Measurements from ENCODE around the gene CMPK1. TPM values are rescaled to one million over a fixed set of nuclear protein-coding genes. Genes with fewer than 3 reads are reported as not detected.

Gene CMPK1
- total and polyA plus RNA-seq, 2 donors (not counting 1 experiment from before 2014, with no cell fraction given), result 65.1 to 87.4 TPM

DNA sequence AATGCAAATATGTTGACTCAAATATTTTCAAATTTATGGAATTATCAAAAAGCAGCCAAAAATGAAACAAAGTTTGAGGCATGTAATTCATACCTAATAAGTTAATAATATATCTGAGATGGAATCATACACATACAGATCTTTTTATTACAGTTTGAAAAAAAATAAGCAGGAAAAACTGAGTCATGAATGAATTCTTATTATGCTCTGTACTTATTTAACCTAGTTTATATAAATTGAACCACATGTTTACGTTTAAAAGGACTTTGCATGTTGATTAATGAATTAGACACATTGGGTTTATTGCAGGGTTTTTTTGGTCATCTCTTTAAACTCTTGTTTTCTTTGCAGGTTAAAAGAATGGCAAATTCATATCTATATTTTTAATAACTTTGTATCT lies 40.9 kb downstream of the CMPK1 start:
- H3K36me3 ChIP-seq (ENCODE audit: control insufficient read depth, insufficient read depth, low read length), result no peaks in the 10 kb centered on the region
- no peaks in the 10 kb centered on the region for H4K20me1 ChIP-seq (ENCODE audit: control insufficient read depth, extremely low read depth, insufficient read depth, low read length)
- no peaks in the 10 kb centered on the region for H3K4me1 ChIP-seq (ENCODE audit: control insufficient read depth, extremely low read depth, insufficient read depth, low read length)
- H3K27me3 ChIP-seq (ENCODE audit: control insufficient read depth, insufficient read depth, low read length), result no peaks in the 10 kb centered on the region
- H3K4me3 ChIP-seq (replicated peaks in 1 of 4; ENCODE audit: control extremely low read depth in 1 of 4, insufficient read depth in 1 of 4, low read depth in 3 of 4, low read length in 4 of 4), result no peak overlapping the region
- no peaks in the 10 kb centered on the region for H3K79me2 ChIP-seq (ENCODE audit: control insufficient read depth, insufficient read depth, low read length)
- H3K9me3 ChIP-seq (ENCODE audit: control insufficient read depth, insufficient read depth, low read depth, low read length), result no peaks in the 10 kb centered on the region
- H3K9ac ChIP-seq (ENCODE audit: insufficient read depth, low read length), result no peak overlapping the region
- no peak overlapping the region for H3K4me2 ChIP-seq (ENCODE audit: extremely low read depth, insufficient read depth, low read length)
- H2AFZ ChIP-seq (ENCODE audit: low read length), result no peak overlapping the region
- peak in 1 of 2 donors; percentile 59 for DNase-seq (ENCODE audit: low read depth in 2 of 2)
- H3K27ac ChIP-seq (ENCODE audit: insufficient read depth, low read length), result no peak overlapping the region
- TF ChIP-seq EZH2 (IDR thresholded peaks at IDR 0.05; ENCODE audit: low read length, missing control alignments), result no peak
- TF ChIP-seq, protein P1, sequence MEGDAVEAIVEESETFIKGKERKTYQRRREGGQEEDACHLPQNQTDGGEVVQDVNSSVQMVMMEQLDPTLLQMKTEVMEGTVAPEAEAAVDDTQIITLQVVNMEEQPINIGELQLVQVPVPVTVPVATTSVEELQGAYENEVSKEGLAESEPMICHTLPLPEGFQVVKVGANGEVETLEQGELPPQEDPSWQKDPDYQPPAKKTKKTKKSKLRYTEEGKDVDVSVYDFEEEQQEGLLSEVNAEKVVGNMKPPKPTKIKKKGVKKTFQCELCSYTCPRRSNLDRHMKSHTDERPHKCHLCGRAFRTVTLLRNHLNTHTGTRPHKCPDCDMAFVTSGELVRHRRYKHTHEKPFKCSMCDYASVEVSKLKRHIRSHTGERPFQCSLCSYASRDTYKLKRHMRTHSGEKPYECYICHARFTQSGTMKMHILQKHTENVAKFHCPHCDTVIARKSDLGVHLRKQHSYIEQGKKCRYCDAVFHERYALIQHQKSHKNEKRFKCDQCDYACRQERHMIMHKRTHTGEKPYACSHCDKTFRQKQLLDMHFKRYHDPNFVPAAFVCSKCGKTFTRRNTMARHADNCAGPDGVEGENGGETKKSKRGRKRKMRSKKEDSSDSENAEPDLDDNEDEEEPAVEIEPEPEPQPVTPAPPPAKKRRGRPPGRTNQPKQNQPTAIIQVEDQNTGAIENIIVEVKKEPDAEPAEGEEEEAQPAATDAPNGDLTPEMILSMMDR (conservative IDR thresholded peaks at IDR 0.05 in 1 of 2, IDR thresholded peaks at IDR 0.05 in 1 of 2; ENCODE audit: low read depth in 1 of 2, low read length in 2 of 2), result no peak

DNA sequence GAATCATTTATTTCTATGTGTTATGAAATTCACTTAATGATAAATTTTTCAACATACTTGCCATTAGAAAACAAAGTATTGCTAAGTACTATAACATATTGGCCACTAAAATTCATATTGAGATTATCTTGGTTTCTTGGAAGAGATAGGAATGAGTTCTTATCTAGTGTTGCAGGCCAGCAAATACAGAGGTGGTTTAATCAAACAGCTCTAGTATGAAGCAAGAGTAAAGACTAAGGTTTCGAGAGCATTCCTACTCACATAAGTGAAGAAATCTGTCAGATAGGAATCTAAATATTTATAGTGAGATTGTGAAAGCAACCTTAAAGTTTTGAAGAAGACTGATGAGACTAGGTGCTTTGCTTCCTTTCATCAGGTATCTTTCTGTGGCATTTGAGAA lies 44.6 kb downstream of the CMPK1 start:
- no peak overlapping the region for H3K4me3 ChIP-seq (replicated peaks in 1 of 4; ENCODE audit: control extremely low read depth in 1 of 4, insufficient read depth in 1 of 4, low read depth in 3 of 4, low read length in 4 of 4)
- no peaks in the 10 kb centered on the region for H3K36me3 ChIP-seq (ENCODE audit: control insufficient read depth, insufficient read depth, low read length)
- no peaks in the 10 kb centered on the region for H3K79me2 ChIP-seq (ENCODE audit: control insufficient read depth, insufficient read depth, low read length)
- H3K4me1 ChIP-seq (ENCODE audit: control insufficient read depth, extremely low read depth, insufficient read depth, low read length), result no peaks in the 10 kb centered on the region
- H4K20me1 ChIP-seq (ENCODE audit: control insufficient read depth, extremely low read depth, insufficient read depth, low read length), result no peaks in the 10 kb centered on the region
- peak in 1 of 2 donors; percentile 36 for DNase-seq (ENCODE audit: low read depth in 2 of 2)
- TF ChIP-seq, protein P1 (conservative IDR thresholded peaks at IDR 0.05 in 1 of 2, IDR thresholded peaks at IDR 0.05 in 1 of 2; ENCODE audit: low read depth in 1 of 2, low read length in 2 of 2), result no peak
- TF ChIP-seq EZH2 (IDR thresholded peaks at IDR 0.05; ENCODE audit: low read length, missing control alignments), result no peak
- no peaks in the 10 kb centered on the region for H3K27me3 ChIP-seq (ENCODE audit: control insufficient read depth, insufficient read depth, low read length)
- H3K27ac ChIP-seq (ENCODE audit: insufficient read depth, low read length), result no peak overlapping the region
- H2AFZ ChIP-seq (ENCODE audit: low read length), result no peak overlapping the region
- no peaks in the 10 kb centered on the region for H3K9me3 ChIP-seq (ENCODE audit: control insufficient read depth, insufficient read depth, low read depth, low read length)
- no peak overlapping the region for H3K9ac ChIP-seq (ENCODE audit: insufficient read depth, low read length)
- no peak overlapping the region for H3K4me2 ChIP-seq (ENCODE audit: extremely low read depth, insufficient read depth, low read length)

DNA sequence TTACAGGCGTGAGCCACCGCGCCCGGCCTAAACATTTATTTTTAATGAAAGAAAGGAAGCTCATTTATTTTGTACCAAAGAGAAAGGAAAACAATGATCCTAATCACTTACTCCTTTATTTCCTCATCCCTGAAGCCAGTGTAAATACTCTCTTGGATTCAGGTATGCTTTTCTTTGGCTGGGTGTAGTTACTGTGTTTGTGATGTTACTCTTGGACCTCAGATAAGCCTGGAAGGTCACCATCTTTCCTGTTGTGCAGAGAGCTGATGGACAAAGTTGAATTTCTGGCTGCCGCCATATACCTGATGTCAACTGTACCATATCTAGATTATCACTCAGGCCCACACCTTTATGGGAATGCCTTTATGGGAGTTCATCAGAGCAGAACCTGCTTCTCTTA lies 47.1 kb downstream of the CMPK1 start:
- H3K4me2 ChIP-seq (ENCODE audit: extremely low read depth, insufficient read depth, low read length), result no peak overlapping the region
- H3K27ac ChIP-seq (ENCODE audit: insufficient read depth, low read length), result no peak overlapping the region
- no peaks in the 10 kb centered on the region for H3K9me3 ChIP-seq (ENCODE audit: control insufficient read depth, insufficient read depth, low read depth, low read length)
- no peaks in the 10 kb centered on the region for H3K27me3 ChIP-seq (ENCODE audit: control insufficient read depth, insufficient read depth, low read length)
- H2AFZ ChIP-seq (ENCODE audit: low read length), result no peak overlapping the region
- no peaks in the 10 kb centered on the region for H4K20me1 ChIP-seq (ENCODE audit: control insufficient read depth, extremely low read depth, insufficient read depth, low read length)
- H3K79me2 ChIP-seq (ENCODE audit: control insufficient read depth, insufficient read depth, low read length), result no peaks in the 10 kb centered on the region
- no peaks in the 10 kb centered on the region for H3K4me1 ChIP-seq (ENCODE audit: control insufficient read depth, extremely low read depth, insufficient read depth, low read length)
- no peak for DNase-seq (ENCODE audit: low read depth in 2 of 2)
- no peaks in the 10 kb centered on the region for H3K36me3 ChIP-seq (ENCODE audit: control insufficient read depth, insufficient read depth, low read length)
- no peak overlapping the region for H3K4me3 ChIP-seq (replicated peaks in 1 of 4; ENCODE audit: control extremely low read depth in 1 of 4, insufficient read depth in 1 of 4, low read depth in 3 of 4, low read length in 4 of 4)
- TF ChIP-seq, protein P1 (conservative IDR thresholded peaks at IDR 0.05 in 1 of 2, IDR thresholded peaks at IDR 0.05 in 1 of 2; ENCODE audit: low read depth in 1 of 2, low read length in 2 of 2), result no peak
- no peak for TF ChIP-seq EZH2 (IDR thresholded peaks at IDR 0.05; ENCODE audit: low read length, missing control alignments)
- H3K9ac ChIP-seq (ENCODE audit: insufficient read depth, low read length), result no peak overlapping the region
